Choroid plexus epithelial cell (primary cell): Measurements from ENCODE around the gene ITCH.
"Not testable (repeated sequence)": the region's sequence is repeated elsewhere in the genome, so short reads cannot be mapped to it uniquely, and the experiment has no call there.

ENCODE experiments used
- DNase-seq: peaks from one replicate; pipeline ENCODE4 v3.0.0-alpha.2; 2010; ENCODE audit warnings: low read depth
- H3K4me3 ChIP-seq: 2 replicates; pipeline ENCODE4 v1.5.1; 2011; ENCODE audit warnings: low read depth, mild to moderate bottlenecking, control low read depth, low read length, moderate library complexity
- TF ChIP-seq, protein P1 (sequence below): conservative IDR thresholded peaks from 2 replicates; pipeline ENCODE4 v1.5.1; 2011; ENCODE audit warnings: low read depth, mild to moderate bottlenecking, control low read depth, inconsistent platforms, low read length, moderate library complexity

The ITCH gene

DNA sequence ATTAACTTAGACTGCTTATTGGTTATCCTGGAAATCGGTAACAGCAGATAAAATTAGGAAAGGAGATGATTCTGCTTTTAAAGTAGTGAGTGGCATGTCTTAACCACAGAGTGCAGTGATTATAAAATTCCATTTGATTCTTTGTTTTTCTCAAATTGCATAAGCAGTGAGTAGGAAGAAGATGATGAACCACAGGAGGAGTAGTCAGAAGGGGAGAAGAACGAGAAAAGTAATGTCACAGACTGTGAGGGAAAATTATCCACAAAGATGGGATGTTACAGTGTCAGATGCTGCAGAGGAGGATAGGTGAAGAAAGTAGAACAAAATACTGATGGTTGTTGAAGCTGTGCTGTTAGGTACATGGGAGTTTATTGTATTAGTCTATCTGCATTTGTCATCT is 63.0 kb downstream of the ITCH start:
- no peak for DNase-seq
- no peak overlapping the region for H3K4me3 ChIP-seq
- TF ChIP-seq, protein P1, sequence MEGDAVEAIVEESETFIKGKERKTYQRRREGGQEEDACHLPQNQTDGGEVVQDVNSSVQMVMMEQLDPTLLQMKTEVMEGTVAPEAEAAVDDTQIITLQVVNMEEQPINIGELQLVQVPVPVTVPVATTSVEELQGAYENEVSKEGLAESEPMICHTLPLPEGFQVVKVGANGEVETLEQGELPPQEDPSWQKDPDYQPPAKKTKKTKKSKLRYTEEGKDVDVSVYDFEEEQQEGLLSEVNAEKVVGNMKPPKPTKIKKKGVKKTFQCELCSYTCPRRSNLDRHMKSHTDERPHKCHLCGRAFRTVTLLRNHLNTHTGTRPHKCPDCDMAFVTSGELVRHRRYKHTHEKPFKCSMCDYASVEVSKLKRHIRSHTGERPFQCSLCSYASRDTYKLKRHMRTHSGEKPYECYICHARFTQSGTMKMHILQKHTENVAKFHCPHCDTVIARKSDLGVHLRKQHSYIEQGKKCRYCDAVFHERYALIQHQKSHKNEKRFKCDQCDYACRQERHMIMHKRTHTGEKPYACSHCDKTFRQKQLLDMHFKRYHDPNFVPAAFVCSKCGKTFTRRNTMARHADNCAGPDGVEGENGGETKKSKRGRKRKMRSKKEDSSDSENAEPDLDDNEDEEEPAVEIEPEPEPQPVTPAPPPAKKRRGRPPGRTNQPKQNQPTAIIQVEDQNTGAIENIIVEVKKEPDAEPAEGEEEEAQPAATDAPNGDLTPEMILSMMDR = no peak

- no peak overlapping the region for H3K4me3 ChIP-seq
- no peak for DNase-seq
- TF ChIP-seq, protein P1 = no peak
Measured at GRCh38 chr20:34427331-34427730, 64.3 kb downstream of the ITCH start.

DNA sequence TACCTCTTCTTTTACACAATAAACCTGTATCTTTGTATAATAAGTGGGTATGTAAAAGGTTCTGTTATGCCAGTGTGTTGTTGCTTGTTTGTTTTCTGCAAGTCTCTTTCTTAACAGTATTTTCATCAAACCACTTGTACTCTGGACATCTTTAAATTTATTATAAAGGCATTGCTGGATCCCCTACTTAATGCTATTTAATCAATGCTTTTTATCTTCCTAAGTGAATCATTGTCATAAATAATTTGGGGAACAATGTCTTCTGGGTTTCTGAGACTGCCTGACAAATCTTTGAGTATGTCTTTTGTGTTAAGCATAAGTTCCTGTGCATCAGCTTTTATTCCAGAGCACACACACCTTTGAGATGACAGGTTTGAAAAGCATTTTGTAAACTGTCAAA is 64.7 kb downstream of the ITCH start:
- TF ChIP-seq, protein P1 = no peak
- DNase-seq = no peak
- H3K4me3 ChIP-seq = no peak overlapping the region

DNA sequence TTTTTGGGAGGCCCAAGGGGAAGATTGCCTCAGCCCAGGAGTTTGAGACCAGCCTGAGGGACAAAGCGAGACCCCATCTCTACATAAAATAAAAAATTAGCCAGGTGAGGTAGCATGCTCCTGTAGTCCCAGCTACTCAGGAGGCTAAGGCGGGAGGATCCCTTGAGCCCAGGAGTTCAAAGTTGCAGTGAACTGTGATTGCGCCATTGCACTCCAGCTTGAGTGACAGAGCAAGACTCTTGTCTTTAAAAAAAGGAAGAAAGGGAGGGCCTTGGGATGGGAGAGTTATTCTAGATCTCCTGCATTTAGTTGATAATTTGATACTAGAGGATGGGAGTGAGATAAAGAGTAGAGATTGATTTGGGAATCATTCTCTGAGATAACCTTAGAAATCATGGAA is 68.1 kb downstream of the ITCH start:
- H3K4me3 ChIP-seq = no peak overlapping the region
- TF ChIP-seq, protein P1 = no peak
- DNase-seq = no peak

GRCh38 chr20:34432663-34433062 is 69.6 kb downstream of the ITCH start:
- not testable (repeated sequence) for H3K4me3 ChIP-seq, DNase-seq

DNA sequence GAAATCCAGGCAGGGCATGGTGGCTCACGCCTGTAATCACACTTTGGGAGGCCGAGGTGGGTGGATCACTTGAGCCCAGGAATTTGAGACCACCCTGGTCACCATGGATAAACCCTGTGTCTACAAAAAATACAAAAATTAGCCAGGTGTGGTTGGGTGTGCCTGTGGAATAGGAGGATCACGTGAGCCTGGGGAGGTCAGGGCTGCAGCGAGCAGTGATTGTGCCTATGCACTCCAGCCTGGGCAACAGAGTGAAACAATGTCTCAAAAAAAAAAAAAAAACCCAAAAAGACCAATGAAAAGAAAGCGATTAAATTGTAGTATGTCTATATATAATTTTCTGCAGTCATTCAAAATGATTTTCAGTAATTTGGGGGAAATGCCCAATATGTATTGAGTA is 70.3 kb downstream of the ITCH start:
- no peak for DNase-seq
- H3K4me3 ChIP-seq = no peak overlapping the region
- TF ChIP-seq, protein P1 = no peak

- TF ChIP-seq, protein P1 = no peak
- DNase-seq = no peak
- H3K4me3 ChIP-seq = no peak overlapping the region
Measured at GRCh38 chr20:34435589-34435988, 72.5 kb downstream of the ITCH start.
